Stimulated activated CD8-positive, alpha-beta memory T cell treated with anti-CD3 and anti-CD28 coated beads, Interleukin-15, amount 100 ng/mL, for 24 hours (primary cell): ENCODE results near the gene GFRA1.

Experiments used
- DNase-seq: peaks from one replicate; pipeline ENCODE4 v3.0.0-alpha.2; 2020; ENCODE audit warnings: low read depth

The GFRA1 gene

DNA sequence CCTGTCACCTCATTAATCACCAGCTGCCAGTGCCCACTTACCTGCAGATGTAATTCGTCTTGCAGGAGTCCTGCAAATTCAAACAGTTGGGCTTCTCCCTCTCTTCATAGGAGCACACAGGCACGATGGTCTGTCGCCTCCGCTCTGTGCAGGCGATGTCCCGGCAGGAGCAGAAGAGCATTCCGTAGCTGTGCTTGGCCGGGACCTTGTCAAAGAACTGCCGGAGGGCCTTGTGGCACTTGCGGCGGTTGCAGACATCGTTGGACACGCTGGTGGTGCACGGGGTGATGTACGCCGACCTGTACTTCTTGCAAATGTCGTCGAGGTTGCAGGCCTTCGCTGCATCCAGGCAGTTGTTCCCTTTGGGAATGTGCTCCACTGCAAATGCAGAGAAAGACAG, 147.8 kb downstream of the GFRA1 start:
- no peak for DNase-seq

DNA sequence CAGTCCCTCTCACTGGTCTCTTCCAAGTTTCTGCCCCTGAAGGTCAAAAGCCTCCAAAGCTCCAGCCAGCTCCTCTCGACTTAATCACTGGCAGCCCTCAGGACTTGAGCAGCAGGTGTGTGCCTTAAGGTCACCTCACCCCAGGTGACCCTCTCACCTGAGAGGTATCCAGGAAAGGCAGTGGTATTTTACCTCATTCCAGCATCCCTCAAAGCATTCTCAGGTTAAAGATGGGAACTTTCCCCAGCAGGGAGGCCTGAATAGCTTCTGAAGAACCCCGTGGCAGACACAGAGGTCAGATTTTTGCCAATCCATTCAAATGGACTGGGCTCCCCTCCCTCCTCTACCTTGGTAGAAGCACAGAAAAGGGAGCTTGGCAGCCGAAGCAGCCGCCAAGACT, 148.2 kb downstream of the GFRA1 start:
- no peak for DNase-seq

DNA sequence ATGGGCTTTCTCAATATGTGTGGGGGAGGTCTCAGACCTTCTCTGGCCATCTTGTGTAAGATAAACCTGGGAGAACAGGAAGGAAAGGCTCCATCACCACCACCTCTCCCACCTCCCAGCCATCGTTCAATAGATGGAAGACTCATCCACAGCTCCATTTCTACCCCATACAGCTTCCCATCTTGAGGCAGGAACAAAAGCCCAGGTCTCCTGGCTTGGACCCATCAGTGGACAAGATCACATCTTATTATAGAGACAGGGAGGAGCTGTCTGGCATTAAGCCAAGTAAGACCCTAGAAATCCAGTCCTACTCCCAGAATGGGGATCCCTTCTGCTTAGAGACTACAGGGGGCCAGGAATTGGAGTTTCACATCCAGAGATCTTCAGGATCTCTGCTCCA, 150.3 kb downstream of the GFRA1 start:
- DNase-seq: no peak

DNA sequence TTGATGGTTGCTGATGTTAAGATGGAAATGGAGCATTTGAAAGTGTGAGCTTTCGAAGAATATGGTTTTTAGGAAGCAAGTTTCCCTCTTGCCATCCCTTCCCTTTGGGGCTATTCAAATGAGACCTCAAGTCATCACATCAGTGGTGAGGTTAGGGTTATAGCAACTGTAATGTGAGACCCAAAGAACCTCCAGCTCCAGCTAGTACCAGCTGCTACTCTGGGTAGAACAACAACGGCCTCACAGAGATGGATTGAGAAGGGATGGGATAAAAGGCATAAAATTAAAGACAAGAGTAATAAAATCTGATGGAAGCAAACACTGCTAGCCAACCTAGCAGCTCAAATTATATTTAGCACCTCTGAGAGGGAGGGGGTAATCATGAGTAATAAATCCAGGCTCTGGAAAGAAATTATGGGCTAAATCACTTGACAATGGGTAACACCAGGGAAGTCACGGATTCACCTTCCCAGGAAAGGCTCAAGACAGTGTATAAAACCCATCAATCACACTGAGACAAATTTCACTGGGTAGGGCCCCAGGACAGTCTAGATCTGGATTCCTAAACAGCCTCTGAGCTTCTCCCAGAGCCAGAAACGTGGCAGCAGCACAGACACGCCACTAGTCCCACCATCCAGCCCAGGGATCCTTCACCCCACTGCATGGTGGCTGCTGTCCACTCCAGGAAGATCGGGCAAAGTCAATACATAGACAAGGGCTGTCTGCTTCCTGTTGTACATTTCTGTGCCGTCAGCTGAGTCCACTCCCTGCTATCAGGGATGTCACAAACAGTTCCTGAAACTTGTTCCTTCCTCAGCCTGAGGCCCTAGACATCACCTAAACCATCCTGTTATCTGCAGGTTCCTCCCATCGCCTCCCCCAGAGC, 151.1 kb downstream of the GFRA1 start:
- DNase-seq: no peak

DNA sequence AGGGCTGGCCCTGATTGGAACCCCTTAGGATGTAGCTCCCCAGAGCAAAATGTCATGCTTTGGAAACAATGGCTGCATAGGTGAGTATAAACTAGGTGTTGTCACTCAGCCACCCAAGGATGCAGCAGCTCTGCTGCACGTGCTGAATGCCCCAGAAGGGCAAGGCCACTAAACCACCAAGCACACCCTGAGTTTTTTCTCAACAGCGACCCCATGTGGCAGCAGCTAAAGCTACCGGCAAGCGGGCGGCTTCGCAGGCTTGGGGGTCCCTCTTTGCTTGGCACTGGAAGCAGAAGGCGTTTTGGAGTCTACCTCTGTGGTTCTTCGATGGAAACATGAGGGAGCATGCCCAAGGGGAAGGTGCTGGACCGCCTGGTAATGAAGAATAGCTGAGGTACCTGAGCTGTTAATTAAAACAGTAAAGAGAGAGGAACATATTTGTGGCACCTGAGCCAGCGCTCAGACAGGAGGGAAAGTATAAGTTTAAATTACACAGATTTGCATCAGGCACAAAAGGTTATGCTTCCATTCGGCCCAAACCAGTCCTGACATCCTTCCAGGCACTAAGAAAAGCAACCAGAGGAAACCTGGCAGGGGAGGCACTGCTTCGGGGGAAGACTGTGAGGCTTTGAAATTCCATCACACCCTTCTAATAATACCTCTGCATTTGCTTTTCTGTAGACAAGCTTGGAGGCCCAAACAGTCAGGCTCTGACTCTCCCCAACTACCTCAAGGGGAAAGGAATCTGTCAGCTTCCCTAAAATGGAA, 152.1 kb downstream of the GFRA1 start:
- no peak for DNase-seq

DNA sequence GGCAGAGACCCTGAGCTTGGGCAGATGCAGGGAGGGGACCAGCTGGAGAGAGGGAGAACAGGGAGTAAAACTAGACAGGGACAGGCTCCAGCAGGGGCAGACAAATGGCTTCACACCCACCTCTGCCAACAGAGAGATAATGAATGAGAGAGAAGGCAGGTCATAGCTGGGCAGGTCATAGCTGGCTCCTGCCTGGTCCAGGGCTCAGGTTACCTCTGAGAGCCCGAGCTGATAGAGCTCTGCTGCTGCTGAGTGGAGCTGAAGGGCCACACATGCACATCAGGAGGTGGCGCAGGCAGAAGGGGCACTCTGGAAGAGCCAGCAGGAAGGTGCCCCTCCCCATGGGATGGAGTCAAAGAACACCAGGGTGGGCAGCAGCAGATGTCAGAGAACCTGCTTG, 154.2 kb downstream of the GFRA1 start:
- no peak for DNase-seq

DNA sequence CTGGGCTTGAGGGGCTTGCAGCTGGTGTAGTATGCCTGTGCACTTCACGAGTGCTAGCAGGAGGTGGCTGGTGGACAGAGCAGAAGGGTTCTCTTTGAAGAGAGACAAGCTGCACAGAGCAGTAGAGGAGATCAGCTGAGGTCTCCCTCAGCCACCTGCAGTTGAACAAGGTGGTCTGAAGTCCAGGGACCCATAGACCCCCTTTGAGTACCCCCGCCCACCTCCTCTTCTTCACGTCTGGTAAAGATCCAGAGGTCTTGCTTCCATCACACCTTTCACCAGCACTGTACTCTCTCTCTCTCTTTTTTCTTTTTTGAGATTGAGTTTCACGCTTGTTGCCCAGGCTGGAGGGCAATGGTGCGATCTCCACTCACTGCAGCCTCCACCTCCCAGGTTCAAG, 157.2 kb downstream of the GFRA1 start:
- no peak for DNase-seq

DNA sequence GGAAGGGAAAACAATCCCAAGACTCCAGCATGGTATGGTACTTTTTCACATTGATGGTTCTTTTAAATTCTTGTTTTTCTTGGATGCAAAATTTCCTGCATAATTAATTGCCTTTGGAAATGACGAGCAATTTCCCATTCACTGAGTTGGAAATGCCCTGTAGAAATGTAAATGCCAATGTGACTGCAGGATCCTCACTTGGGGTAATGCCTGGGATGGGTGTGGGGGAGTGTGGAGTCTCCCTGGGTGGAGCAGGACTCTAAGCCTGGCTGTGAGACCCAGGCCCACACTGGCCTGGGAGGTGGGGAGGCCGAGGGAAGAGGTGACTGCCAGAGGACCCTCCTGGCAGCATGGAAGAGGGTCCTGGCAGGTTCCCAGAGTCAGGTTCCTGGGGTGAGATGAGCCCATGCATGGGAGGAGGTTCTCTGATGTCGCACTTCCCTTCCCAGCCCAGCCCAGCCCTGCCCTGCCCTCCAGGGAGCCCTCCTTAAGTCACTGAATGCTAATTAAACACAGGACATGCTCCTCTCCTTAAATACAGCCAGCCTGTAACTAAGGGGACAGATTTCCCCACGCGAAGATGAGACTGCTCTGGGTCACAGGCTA, 157.9 kb downstream of the GFRA1 start:
- no peak for DNase-seq

DNA sequence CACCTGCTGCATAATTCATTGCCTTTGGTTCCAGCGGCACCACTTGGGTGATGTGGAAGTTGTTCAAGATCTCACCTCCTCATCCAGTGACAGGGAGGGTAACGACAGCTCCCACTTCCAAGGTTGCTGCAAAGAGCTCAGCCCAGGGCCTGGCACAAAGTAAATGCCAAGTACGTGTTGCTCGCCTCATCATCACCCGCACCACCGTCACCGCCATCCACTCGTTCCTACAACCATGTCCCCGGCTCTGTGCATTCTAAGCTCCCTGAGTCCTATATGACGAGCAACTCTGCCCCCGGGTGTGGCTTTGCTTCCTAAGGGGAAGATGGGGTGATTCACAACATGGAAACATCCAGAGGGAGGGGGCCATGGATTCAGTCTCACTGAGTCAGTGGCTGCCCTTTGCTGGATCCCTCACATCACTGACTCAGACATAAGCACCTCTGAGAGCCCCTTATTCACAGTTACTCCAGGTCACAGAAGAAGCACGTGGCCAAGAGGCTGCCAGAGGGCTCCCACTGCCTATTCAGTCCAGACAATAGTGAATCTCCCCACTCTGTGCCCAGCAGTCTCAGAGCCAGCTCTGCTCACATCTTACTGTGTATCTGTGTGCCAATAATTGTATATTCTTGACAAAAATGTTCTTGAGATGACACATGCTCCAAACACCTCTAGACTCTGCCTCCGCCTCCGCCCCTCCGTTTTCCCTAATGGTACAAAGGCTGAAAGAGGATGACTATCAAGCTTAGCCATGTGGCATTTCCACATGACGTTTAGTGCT, 159.1 kb downstream of the GFRA1 start:
- DNase-seq: no peak

DNA sequence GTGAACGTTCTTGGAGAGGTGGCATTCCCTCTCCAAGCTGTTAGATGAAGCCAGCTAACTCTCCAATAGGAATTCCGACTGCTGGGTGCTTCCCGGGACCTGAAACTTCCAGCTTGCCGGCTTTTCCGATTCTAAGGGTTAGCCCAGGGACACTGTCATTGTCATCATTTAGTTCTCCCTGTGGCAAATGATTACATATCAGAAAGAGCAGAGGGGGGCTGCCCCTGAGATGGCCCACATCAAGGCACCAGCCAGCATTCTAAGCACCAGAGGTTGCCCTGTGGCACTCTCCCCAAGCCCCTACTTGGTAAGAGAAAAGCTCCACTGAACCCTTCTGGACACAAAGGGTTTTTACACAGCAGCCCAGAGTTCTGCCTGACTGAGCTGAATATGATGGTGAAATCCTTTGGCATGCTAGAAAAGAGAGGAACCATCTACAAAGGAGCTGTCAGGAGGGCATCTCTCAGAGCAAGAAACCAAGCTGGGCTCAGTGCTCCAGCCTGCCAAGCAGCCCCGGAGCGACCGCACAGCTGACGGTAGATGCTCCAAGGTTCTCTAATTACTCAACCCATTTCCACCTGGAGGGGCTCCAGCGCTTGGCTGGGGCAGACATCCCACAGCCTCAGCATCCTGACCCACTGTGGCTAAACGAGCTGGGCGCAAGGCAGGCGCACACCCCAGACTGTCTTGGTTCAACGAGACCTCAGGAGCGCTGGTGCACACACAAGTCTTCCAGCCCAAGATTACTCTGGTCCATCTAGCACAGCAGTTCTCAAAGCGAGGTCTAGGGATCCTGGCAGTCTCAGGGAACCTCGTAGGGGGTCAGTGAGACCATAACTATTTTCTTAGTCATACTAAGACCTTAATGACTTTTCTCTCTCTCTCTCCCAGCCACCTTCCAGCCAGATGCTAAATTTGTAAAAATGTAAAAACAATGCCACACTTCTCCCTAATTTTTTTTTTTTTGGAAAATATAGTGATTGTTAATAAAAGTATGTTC, 160.5 kb downstream of the GFRA1 start:
- DNase-seq: no peak

DNA sequence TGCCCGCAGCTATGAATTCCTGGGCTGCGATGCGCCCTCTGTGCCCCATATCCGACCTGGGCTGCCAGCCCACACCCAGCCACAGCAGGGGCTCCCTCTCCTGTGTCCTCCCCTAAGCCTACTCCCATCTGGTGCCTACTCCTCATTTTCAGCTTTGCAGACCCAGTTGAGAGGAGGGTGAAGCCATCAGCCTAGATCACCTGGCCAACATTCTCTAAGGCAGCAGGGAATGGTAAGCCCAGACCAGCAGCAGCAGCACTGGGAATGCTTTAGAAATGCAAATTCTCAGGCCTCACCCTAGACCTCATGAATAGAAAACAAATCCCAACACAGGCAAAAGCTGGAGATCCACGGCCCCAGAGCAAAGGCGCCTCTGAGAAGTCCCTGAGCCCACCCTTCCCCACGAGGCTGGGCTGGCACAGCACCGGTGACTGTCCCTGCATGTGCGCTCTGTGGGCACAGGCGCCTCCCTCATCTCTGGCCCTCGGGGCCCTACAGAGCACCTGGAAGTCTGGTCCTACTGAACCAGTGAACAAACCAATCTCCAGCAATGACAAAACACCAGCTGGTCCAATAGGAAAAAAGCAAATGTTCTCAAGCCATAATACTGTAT, 161.4 kb downstream of the GFRA1 start:
- no peak for DNase-seq

DNA sequence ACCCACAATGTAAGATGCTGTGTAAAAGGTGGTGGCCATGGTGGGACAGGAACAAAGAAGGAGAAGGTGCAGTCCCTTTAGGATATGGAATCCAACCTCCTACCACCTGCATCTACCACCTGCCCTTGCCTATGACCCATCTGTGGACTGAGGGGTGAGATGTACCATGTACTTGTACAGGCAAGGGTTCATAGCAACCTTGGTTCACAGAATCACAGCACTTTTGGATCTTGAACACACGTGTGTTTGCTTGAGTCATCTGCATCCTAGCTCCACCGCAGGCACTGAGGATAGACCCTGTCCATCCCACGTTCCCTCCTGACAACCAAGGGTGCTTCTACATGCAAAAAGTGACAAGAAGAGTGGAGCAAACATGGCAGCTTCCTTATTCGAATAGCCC, 162.3 kb downstream of the GFRA1 start:
- DNase-seq: no peak

DNA sequence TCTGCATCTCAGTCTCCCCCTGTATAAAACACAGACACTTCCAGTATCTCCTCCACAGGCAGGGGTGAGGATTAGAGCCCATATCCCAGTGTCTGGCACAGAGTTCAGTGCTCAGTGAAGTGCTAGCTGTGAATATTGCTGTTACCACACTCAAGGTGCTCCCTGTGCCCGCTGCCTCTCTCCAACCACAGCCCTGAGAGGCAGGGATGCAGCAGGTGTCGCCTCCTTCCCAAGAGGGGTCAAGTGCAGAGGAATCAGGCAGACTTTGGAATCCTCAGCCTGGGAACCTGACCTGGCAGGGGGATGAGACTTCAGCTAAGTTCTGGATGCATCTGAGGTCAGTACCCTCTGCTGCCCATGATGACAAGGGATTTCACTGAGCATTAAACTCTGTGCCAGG, 163.1 kb downstream of the GFRA1 start:
- DNase-seq: no peak

DNA sequence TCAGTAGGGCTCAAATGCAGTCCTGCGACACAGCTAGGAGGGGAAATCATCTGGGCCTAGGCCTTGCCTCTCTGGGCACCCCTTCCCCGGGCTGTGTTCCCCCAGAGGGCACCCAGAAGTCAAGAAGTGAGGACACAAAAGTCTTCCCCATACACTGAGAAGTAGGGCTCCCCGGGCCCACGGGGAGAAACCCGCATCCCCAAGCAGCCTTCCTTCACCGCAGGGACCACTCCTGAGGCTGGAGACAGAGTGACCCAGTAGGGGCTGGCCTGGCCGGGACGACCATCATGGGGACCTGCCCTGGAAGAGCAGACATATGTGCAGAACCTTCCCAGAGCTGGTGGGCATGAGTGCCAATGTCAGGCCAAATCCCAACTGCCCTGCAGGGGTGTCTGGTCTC, 163.5 kb downstream of the GFRA1 start:
- DNase-seq: no peak

DNA sequence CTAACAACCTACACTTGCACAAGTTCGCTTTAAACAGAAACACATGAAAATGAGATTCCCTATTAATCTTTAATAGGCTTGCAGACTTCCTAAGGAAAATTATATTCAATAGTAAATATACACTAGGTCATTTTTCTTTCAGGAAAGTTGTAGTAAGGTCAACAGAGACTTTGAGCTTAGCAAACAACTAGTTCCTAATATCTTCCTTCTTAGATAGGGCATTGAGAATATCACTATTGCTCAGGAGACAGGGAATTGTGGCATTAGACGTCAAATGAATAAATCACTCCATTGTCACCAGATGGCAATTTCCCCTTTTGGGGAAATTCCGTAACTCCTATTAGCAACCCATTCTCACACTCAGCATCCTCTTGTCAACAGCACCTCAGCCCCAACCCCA, 164.9 kb downstream of the GFRA1 start:
- no peak for DNase-seq

DNA sequence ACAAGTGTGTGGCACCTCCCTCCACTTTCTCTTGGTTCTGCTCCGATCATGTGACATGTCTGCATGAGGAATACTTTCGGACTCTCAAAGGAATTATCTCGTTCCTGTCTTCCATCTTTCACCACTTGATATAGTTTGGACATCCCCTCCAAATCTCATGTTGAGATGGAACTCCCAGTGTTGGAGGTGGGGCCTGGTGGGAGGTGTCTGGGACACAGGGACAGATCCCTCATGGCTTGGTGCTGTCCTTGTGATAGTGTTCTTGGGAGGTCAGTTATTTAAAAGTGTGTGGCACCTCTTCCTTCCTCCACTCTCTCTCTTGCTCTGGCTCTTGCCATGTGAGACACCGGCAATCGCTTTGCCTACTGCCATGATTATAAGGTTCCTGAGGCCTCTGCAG, 166.4 kb downstream of the GFRA1 start:
- DNase-seq: no peak

DNA sequence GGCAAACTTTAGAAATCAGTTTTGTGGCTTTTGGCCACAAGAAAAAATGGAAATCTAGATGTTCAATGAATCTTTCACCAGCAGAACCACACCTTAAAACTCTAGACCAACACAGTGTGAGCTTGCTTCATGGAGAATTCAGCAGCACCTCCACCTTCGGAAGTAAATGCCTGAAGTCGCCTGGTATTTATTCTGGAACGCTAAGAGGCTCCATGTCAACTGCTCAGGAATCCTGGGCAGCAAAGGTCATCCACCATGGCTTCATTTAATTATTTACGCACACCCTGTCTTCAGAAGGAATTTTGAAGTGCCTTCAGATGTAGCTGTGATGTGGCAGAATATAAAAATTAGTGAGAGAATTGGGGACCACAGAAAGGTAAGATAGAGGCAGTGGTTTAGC, 167.7 kb downstream of the GFRA1 start:
- no peak for DNase-seq

DNA sequence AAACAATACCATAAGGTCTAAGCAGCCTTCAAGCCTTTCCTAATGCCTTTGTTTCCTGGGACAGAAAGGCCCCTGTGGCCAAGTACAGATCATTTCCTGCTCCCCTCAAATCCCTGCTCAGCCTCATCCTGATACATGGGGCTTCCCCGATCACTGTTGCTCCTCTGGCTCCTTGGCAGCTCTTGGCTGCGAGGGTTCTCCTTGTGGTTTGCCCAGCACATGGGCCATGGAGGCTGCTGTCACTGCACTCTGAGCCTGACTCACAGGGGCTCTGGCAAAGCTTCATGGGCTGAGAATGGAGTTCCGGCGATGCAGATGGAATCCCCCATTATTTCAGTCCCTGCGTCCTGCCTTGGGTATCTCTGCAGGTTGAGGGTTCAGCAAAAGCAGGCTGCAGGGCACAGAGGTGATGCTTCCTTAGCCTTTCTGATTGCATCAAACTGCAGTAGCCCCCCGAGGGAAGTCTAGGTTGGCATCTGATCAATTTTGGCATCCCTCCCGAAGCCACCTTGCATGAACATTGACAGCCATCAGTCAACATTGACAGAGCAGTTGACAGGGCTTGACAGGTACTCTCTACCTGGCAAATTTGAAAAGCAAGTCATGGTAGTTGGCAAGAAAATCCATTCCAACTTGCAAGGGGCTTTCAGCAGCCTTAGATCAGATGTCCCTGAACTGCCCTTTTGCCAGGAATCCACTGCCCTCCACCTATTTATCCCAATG, 168.6 kb downstream of the GFRA1 start:
- no peak for DNase-seq

DNA sequence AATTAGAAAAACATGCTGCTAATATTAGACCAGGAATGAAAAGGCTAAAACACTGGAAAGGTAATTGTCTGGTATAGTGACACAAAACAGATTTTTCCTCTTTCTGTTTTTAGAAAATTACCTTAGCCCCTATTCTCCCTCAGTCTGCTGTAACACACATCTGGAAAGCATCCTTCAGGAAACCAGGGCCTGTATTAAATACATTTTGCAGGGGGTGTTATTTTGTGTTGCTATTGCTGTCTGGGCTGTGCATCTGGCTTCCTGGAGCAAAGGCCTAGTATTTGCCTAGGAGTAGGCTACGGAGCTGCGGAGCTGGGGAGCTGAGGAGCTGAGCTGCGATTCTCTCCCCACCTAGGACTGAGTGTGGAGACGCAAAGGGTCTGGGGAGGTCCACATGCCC, 169.3 kb downstream of the GFRA1 start:
- DNase-seq: no peak
